CD14-positive monocyte (primary cell): ENCODE results near the gene APC2. TPM values are rescaled to one million over a fixed set of nuclear protein-coding genes. Genes with fewer than 3 reads are reported as not detected.

ENCODE experiments used
- DNase-seq, 3 donors: peaks; one replicate each; pipeline ENCODE4 v3.0.0-alpha.2; 2011 to 2022
- H2AFZ ChIP-seq: 2 replicates; pipeline ENCODE4 v1.6.0; 2012; ENCODE audit warnings: mild to moderate bottlenecking, low read depth, low read length, inconsistent platforms; ENCODE audit not compliant: insufficient read depth, poor library complexity, severe bottlenecking
- H3K27ac ChIP-seq, 2 donors: 1 replicate in 1 of 2; 2 replicates in 1 of 2; pipeline ENCODE4 v1.5.1; 2012 to 2013; ENCODE audit warnings: low read length in 2 of 2, control low read depth in 1 of 2, inconsistent platforms in 1 of 2, low read depth in 1 of 2, mild to moderate bottlenecking in 1 of 2
- H3K27me3 ChIP-seq, 2 donors: one replicate each; pipeline versions ENCODE4 v1.6.0 to v1.6.1; 2011 to 2013; ENCODE audit warnings: low read length in 2 of 2; ENCODE audit not compliant: control insufficient read depth in 2 of 2, insufficient read depth in 2 of 2
- H3K36me3 ChIP-seq, 2 donors: replicated peaks in 1 of 2; 1 replicate in 1 of 2; 2 replicates in 1 of 2; pipeline versions ENCODE4 v1.5.1 to v1.6.1; 2012 to 2013; ENCODE audit warnings: low read length in 2 of 2, control low read depth in 1 of 2, inconsistent platforms in 1 of 2, mild to moderate bottlenecking in 1 of 2; ENCODE audit not compliant: insufficient read depth in 2 of 2, control insufficient read depth in 1 of 2
- H3K4me1 ChIP-seq, 2 donors: 1 replicate in 1 of 2; 2 replicates in 1 of 2; pipeline versions ENCODE4 v1.5.1 to v1.6.1; 2012 to 2013; ENCODE audit warnings: low read length in 2 of 2, control low read depth in 1 of 2, inconsistent platforms in 1 of 2, mild to moderate bottlenecking in 1 of 2, moderate library complexity in 1 of 2; ENCODE audit not compliant: insufficient read depth in 2 of 2, control insufficient read depth in 1 of 2
- H3K4me2 ChIP-seq: replicated peaks from 2 replicates; pipeline ENCODE3; 2012; ENCODE audit warnings: low read length, moderate library complexity, mild to moderate bottlenecking; ENCODE audit not compliant: poor library complexity, severe bottlenecking; ENCODE audit errors: extremely low read depth
- H3K4me3 ChIP-seq, 3 experiments: fragments of 200-600 bp in 1 of 3; sonication (generic) in 1 of 3; replicated peaks in 1 of 3; 1 replicate in 2 of 3; 2 replicates in 1 of 3; pipeline ENCODE4 v1.5.1; 2011 to 2013; ENCODE audit warnings: low read length in 3 of 3, mild to moderate bottlenecking in 3 of 3, control low read depth in 2 of 3, low read depth in 2 of 3, inconsistent platforms in 1 of 3, moderate library complexity in 1 of 3
- H3K79me2 ChIP-seq: 2 replicates; pipeline ENCODE4 v1.6.0; 2012; ENCODE audit warnings: mild to moderate bottlenecking, control low read depth, inconsistent platforms, low read length, moderate library complexity; ENCODE audit not compliant: insufficient read depth
- H3K9ac ChIP-seq: 2 replicates; pipeline ENCODE4 v1.6.0; 2017; ENCODE audit warnings: low read length, mild to moderate bottlenecking; ENCODE audit not compliant: insufficient read depth, poor library complexity, severe bottlenecking
- H3K9me3 ChIP-seq, 2 donors: replicated peaks in 1 of 2; 1 replicate in 1 of 2; 2 replicates in 1 of 2; pipeline versions ENCODE4 v1.5.1 to v1.6.1; 2012 to 2013; ENCODE audit warnings: low read length in 2 of 2, control low read depth in 1 of 2; ENCODE audit not compliant: control insufficient read depth in 1 of 2, insufficient read depth in 1 of 2
- H4K20me1 ChIP-seq: 2 replicates; pipeline ENCODE4 v1.6.0; 2012; ENCODE audit warnings: mild to moderate bottlenecking, low read length, control low read depth, moderate library complexity; ENCODE audit not compliant: insufficient read depth
- H3K27ac Mint-ChIP-seq, 7 donors: one replicate each; pipeline ENCODE4 v1.8.0; 2020; ENCODE audit warnings: mild to moderate bottlenecking in 7 of 7, mixed read lengths in 7 of 7, moderate library complexity in 6 of 7, inconsistent platforms in 2 of 7
- H3K27me3 Mint-ChIP-seq, 3 donors: one replicate each; pipeline ENCODE4 v1.8.0; 2021 to 2022; ENCODE audit warnings: low read depth in 3 of 3, mild to moderate bottlenecking in 3 of 3, mixed read lengths in 3 of 3, moderate library complexity in 3 of 3, inconsistent platforms in 1 of 3
- H3K36me3 Mint-ChIP-seq, 2 donors: one replicate each; pipeline ENCODE4 v1.8.0; 2020; ENCODE audit warnings: mixed read lengths in 2 of 2, inconsistent platforms in 1 of 2, mild to moderate bottlenecking in 1 of 2
- H3K4me1 Mint-ChIP-seq: one replicate; pipeline ENCODE4 v1.8.0; 2020; ENCODE audit warnings: mild to moderate bottlenecking, mixed read lengths
- H3K4me3 Mint-ChIP-seq, 2 donors: one replicate each; pipeline ENCODE4 v1.8.0; 2020; ENCODE audit warnings: mild to moderate bottlenecking in 2 of 2, mixed read lengths in 2 of 2, moderate library complexity in 1 of 2
- H3K9me3 Mint-ChIP-seq, 7 donors: one replicate each; pipeline ENCODE4 v1.8.0; 2020 to 2022; ENCODE audit warnings: mixed read lengths in 7 of 7, mild to moderate bottlenecking in 6 of 7, moderate library complexity in 6 of 7, inconsistent platforms in 2 of 7
- WGBS: methylation state at CpG from one replicate; pipeline ENCODE4 v1.1.5; 2013; ENCODE audit warnings: missing lambda C conversion rate; ENCODE audit not compliant: insufficient coverage; 5-methylcytosine and 5-hydroxymethylcytosine counted together
- intact Hi-C, 2 donors: fragments of 100-400 bp; cut with micrococcal nuclease; formaldehyde crosslinking; loops; one replicate each; pipeline versions ENCODE4 v1.15.0 to v1.15.1; 2023
- polyA plus RNA-seq, 3 donors: library from polyadenylated mRNA; depleted of rRNA in 1 of 3; unstranded in 2 of 3; stranded (reverse) in 1 of 3; fragments of 300-500 nt in 2 of 3; fragments of >200 nt in 1 of 3; fragmentation: Illumina TruSeq in 2 of 3; gene quantifications; 1 replicate in 2 of 3; 2 replicates in 1 of 3; pipeline ENCODE4 v1.2.3, GENCODE V29; 2012 to 2021
- TF ChIP-seq, protein P1 (sequence below): fragments of 200-600 bp; IDR thresholded peaks from one replicate; pipeline ENCODE4 v1.8.0; 2022; ENCODE audit warnings: antibody characterized with exemption, mild to moderate bottlenecking

APC2 gene
- polyA plus RNA-seq, 3 donors, result 0.04 TPM; not detected in 2

DNA sequence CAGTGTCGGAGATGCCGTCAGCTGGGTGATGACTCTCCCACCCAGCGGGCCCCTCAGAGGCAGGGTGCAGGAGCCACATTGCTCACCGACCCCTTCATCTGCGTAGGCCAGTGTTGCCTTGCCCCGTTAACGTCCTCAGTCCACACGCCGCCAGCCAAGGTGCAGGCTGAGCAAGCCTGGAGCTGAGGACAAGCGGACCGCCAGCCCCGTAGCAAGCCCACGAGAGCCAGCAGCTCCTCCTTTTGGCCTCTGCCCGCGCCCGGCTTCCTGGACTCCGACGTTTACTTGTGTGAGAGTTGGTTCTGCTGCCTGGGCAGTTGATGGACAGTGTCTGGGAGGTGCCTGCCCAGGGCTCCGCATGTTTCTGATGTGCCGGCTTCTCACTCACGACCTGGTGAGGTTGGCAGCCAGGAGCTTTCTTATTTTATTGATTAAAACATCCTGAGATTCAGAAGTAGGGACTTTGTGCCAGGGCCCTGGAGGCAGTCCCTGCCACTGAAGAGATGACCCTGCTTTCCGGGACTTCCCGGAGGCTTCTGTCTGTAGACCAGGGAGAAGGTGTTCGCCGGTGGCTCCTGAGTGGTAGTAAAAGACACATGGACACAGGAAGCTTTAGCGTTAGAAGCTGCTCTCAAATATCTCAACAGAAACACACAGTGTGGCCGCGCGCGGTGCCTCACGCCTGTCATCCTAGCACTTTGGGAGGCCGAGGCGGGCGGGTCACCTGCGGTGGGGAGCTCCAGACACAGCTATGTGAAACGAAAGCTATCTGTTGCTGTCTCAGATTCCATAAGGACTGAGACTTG is 36.7 kb upstream of the APC2 start:
- Mint-ChIP-seq H3K4me1 (peaks cover 57% of the 10 kb centered on the region), H3K9me3 (no peaks in the 10 kb centered on the region), H3K27ac (peak overlapping the region in 5 of 7 donors; percentile 40 to 78 (median 62)), H3K36me3 (peaks cover 21 to 56% of the 10 kb centered on the region in 2 donors), H3K27me3 (peaks cover 0 to 2% (median 1%) of the 10 kb centered on the region in 3 donors), H3K4me3 (no peak overlapping the region)
- no peaks in the 10 kb centered on the region for H3K9me3 ChIP-seq
- no peak overlapping the region for H3K27ac ChIP-seq
- no peaks in the 10 kb centered on the region for H3K27me3 ChIP-seq
- H3K4me2 ChIP-seq, result no peak overlapping the region
- TF ChIP-seq, protein P1, sequence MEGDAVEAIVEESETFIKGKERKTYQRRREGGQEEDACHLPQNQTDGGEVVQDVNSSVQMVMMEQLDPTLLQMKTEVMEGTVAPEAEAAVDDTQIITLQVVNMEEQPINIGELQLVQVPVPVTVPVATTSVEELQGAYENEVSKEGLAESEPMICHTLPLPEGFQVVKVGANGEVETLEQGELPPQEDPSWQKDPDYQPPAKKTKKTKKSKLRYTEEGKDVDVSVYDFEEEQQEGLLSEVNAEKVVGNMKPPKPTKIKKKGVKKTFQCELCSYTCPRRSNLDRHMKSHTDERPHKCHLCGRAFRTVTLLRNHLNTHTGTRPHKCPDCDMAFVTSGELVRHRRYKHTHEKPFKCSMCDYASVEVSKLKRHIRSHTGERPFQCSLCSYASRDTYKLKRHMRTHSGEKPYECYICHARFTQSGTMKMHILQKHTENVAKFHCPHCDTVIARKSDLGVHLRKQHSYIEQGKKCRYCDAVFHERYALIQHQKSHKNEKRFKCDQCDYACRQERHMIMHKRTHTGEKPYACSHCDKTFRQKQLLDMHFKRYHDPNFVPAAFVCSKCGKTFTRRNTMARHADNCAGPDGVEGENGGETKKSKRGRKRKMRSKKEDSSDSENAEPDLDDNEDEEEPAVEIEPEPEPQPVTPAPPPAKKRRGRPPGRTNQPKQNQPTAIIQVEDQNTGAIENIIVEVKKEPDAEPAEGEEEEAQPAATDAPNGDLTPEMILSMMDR, result no peak
- intact Hi-C loops, result no loop called here
- H4K20me1 ChIP-seq, result peaks cover 97% of the 10 kb centered on the region
- H3K79me2 ChIP-seq, result peaks cover 99% of the 10 kb centered on the region
- peaks cover 29 to 41% of the 10 kb centered on the region in 2 donors for H3K36me3 ChIP-seq
- H3K4me1 ChIP-seq, result peaks cover 42 to 47% of the 10 kb centered on the region in 2 donors
- 92% methylated on average over 26 of the region's 36 CpGs for WGBS
- no peak for DNase-seq
- no peak overlapping the region for H3K4me3 ChIP-seq
- H2AFZ ChIP-seq, result no peak overlapping the region
- H3K9ac ChIP-seq, result no peak overlapping the region

DNA sequence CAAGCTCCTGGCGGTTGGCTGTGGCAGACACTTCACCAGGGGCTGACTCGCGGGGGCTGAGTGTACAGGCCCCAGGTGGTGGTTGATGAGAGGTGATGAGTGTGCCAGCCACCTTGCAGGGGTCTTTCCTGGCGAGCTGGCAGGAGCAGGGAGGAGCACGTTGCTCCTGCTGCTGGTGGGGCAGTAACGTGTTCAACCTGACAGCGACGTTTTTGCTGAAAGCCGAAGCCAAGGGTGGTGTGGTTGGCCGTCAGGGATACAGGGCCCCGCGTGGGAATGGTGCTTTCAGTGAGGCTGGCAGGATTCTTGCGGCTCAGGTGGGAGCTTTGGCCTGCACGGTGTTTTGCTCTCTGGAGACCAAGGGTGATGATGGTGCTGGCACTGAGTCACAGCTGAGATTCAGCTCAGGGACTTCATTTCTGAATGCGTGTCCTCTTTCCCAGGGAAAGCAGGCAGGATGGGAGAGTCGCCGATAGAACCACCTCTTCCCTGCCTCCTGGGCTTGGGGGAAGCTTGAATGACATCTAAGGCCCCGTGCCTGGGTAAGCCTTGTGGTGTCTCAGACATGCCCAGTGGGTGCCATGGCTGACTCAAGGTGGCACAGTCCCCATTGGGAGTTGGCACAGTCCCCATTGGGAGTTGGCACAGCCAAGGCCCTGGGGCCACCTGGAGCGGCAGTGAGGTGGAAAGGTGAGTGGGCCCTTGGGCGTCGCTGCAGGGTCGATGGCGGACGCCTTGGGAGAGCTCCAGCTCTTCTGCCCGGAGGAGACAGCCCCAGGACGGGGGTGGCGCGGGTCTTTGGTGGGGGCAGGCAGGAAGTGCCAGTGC is 33.7 kb upstream of the APC2 start:
- no peaks in the 10 kb centered on the region for H3K9me3 ChIP-seq
- intact Hi-C loops, result no loop called here
- 84% methylated on average over 23 of the region's 28 CpGs for WGBS
- peaks cover 31% of the 10 kb centered on the region for H3K4me1 Mint-ChIP-seq
- peak overlapping the region; percentile 78 for H3K27ac ChIP-seq
- DNase-seq, result no peak
- H3K4me3 Mint-ChIP-seq, result peak overlapping the region in 1 of 2 donors; percentile 62
- peaks cover 21 to 24% of the 10 kb centered on the region in 2 donors for H3K4me1 ChIP-seq
- H3K9ac ChIP-seq, result peak overlapping the region; percentile 4
- H3K4me2 ChIP-seq, result peak overlapping the region; percentile 66
- TF ChIP-seq, protein P1, result no peak
- peaks cover 93% of the 10 kb centered on the region for H3K79me2 ChIP-seq
- no peaks in the 10 kb centered on the region for H3K27me3 ChIP-seq
- H3K36me3 Mint-ChIP-seq, result peaks cover 35 to 70% of the 10 kb centered on the region in 2 donors
- peak overlapping the region; percentile 88 to 99 (median 97) for H3K27ac Mint-ChIP-seq
- H3K9me3 Mint-ChIP-seq, result no peaks in the 10 kb centered on the region
- H2AFZ ChIP-seq, result no peak overlapping the region
- peaks cover 54 to 63% of the 10 kb centered on the region in 2 donors for H3K36me3 ChIP-seq
- peaks cover 96% of the 10 kb centered on the region for H4K20me1 ChIP-seq
- peak overlapping the region in 1 of 3 experiments; percentile 67 for H3K4me3 ChIP-seq
- H3K27me3 Mint-ChIP-seq, result peaks cover 0 to 1% (median 0%) of the 10 kb centered on the region in 3 donors
